ENCODE results near the gene CNRIP1. TPM values are rescaled to one million over a fixed set of nuclear protein-coding genes. Genes with fewer than 3 reads are reported as not detected.

CNRIP1 gene
- total RNA-seq, 1 experiment from 2014 or later = not detected

- no peak for TF ChIP-seq ZBTB33 (IDR thresholded peaks at IDR 0.05; ENCODE audit: extremely low read depth, insufficient replicate concordance, low read length)
- TF ChIP-seq SP1 (IDR thresholded peaks at IDR 0.05; ENCODE audit: low read depth) = no peak
- no peak for TF ChIP-seq REST (IDR thresholded peaks at IDR 0.05; ENCODE audit: low read depth)
- no peak for TF ChIP-seq POLR2A (IDR thresholded peaks at IDR 0.05; ENCODE audit: borderline replicate concordance, extremely low read depth, insufficient read depth, insufficient read length)
- TF ChIP-seq, protein P1, sequence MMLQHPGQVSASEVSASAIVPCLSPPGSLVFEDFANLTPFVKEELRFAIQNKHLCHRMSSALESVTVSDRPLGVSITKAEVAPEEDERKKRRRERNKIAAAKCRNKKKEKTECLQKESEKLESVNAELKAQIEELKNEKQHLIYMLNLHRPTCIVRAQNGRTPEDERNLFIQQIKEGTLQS (IDR thresholded peaks at IDR 0.05) = no peak
Observed at GRCh38 chr2:68251187-68251854, 68.4 kb downstream of the CNRIP1 start (continued).

- H3K27me3 ChIP-seq (ENCODE audit: insufficient read depth, low read length) = no peaks in the 10 kb centered on the region
- intact Hi-C loops (cut with micrococcal nuclease) = no loop called here
- POLR2A ChIA-PET = no interaction called here
- RAD21 ChIA-PET (ENCODE audit: low non-redundant PET in 1 of 2, low total read pairs in 2 of 2, uncharacterized antibody in 2 of 2, unreplicated experiment in 2 of 2) = no interaction called here
- peak overlapping the region; percentile 83; the same call in 1 of the 2 replicates for H3K27ac ChIP-seq (ENCODE audit: low read depth, low read length)
- H3K79me2 ChIP-seq (ENCODE audit: insufficient read depth, low read length) = peaks cover 59% of the 10 kb centered on the region
- no peaks in the 10 kb centered on the region for H3K36me3 ChIP-seq (ENCODE audit: control insufficient read depth in 1 of 2, insufficient read depth in 2 of 2, low read length in 2 of 2)
- CTCF ChIA-PET = interaction anchor here (0.9 kb wide), 1 partner anchor 41 kb away, joined by 3 read pairs; no protein-coding TSS in a partner anchor
- peaks cover 7 to 18% of the 10 kb centered on the region in 2 experiments; a peak in 3 of 4 replicates for H3K4me1 ChIP-seq (ENCODE audit: control insufficient read depth in 1 of 2, insufficient read depth in 2 of 2, low read length in 2 of 2)
- no peaks in the 10 kb centered on the region for H3K9me3 ChIP-seq (ENCODE audit: control insufficient read depth in 1 of 2, insufficient read depth in 1 of 2, low read depth in 1 of 2, low read length in 2 of 2)
- DNase-seq (ENCODE audit: low read depth, low spot score) (no peak), ATAC-seq (no peak)
- peak overlapping the region; percentile 92 for H3K9ac ChIP-seq (ENCODE audit: low read length)
- TF ChIP-seq POLR2AphosphoS5 (IDR thresholded peaks at IDR 0.05; ENCODE audit: low read depth, low read length) (no peak), MAX (IDR thresholded peaks at IDR 0.05) (no peak), ZFX (IDR thresholded peaks at IDR 0.05) (no peak), EZH2 (IDR thresholded peaks at IDR 0.05) (no peak), ZNF274 (IDR thresholded peaks at IDR 0.05; ENCODE audit: low read depth, low read length) (no peak), JUND (IDR thresholded peaks at IDR 0.05) (no peak), POLR2A (IDR thresholded peaks at IDR 0.05; ENCODE audit: borderline replicate concordance, extremely low read depth, insufficient read depth, insufficient read length) (no peak), REST (IDR thresholded peaks at IDR 0.05; ENCODE audit: low read depth) (no peak), RAD21 (IDR thresholded peaks at IDR 0.05; ENCODE audit: low read depth) (no peak)
- peaks cover 43% of the 10 kb centered on the region; the same call in 1 of the 2 replicates for H4K20me1 ChIP-seq (ENCODE audit: insufficient read depth)
- H3K4me2 ChIP-seq (ENCODE audit: low read length) = peak overlapping the region; percentile 79
- H2AFZ ChIP-seq (ENCODE audit: low read depth, low read length, poor library complexity, severe bottlenecking) = no peak overlapping the region
- H3K4me3 ChIP-seq (replicated peaks in 1 of 2; ENCODE audit: low read depth in 1 of 2, low read length in 2 of 2) = peak overlapping the region; percentile 63 to 92
- H3K9me2 ChIP-seq (ENCODE audit: insufficient read depth) = no peaks in the 10 kb centered on the region
- TSS peak; percentile 40 for BruUV-seq (replicated peaks)
Observed at GRCh38 chr2:68250652-68251186, 69.0 kb downstream of the CNRIP1 start.
